Measurements from ENCODE around the gene CAMK1D. TPM values are rescaled to one million over a fixed set of nuclear protein-coding genes. Genes with fewer than 3 reads are reported as not detected.

The CAMK1D gene
- polyA plus RNA-seq, 1 of the 3 experiments (the other 2 are of a cell fraction), result 4.1 TPM

DNA sequence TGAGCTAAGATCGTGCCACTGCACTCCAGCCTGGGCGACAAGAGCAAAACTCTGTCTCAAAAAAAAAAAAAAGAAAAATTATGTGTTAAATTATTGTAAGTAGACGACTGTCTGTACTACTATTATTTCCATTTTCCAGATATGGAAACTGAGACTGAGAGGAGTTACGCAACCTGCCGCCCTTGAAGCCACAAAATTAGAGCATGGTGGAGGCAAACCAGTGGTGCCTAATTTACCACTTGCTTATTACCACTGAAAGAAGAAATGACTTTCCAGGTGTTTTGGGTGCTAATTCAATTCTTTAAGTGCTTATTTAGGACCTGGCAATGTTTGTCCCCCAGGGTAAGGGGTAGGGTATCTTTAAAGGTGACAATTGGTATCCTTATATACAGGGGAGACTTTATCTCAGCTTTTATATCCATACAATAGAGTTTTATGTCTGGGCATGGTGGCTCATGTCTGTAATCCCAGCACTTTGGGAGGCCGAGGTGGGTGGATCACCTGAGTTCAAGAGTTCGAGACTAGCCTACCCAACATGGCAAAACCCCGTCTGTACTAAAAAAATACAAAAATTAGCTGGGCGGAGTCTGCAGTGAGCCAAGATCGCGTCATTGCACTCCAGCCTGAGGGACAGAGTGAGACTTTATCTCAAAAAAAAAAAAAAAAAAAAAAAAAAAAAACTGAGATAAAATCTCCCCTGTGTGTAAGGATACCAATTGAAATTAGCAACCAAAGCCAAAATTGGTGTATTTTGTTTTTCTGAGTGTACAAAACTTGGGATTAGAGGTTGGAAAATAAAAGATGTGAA is 16.6 kb upstream of the CAMK1D start:
- ChIA-PET POLR2A (no interaction called here), CTCF (interaction anchor here (1.5 to 2.2 kb wide), 2 partner anchors 16 to 324 kb away, joined by 3 to 5 read pairs; no protein-coding TSS in a partner anchor)
- DNase-seq, result no peak

DNA sequence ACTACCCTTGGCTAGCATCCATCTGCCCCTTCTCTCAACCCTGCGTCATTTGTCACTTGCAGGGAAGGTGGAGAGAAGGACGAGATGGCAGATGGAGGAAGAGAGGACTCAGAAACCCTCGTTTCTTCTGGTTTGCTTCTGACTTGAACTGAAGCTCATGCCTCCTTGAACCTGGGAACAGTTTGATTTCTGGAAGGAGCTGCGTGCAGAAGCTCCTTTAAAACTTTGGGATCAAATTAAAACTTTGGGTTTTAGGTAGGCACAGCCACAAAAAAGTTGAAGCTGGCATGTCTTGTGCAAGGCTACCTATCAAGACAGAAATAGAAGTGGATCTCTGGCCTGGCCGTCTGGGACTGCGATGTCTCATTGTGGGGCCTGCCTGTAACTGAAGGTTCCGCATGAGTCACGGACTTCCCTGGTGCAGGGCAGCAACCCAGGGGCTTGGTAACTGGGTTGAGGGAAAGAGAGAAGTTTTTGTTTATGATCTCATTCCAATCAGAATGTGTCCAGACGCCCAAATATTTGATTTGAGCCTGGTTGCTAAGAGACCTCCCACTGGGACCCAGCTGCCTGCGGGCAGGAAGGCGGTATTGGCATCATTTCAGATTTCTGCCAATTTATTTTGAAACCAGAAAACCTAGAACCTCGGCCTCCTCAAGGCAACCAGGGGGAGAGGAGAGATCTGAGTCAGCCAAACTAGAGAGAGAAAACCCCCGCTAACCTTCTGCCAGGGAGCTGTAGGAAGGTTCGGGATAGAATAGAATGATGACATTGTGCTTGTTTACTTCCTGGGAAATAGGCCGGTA is 15.8 kb upstream of the CAMK1D start:
- no peaks in the 10 kb centered on the region for H4K20me1 ChIP-seq (ENCODE audit: insufficient read depth)
- H3K4me1 ChIP-seq (ENCODE audit: control insufficient read depth in 1 of 2, insufficient read depth in 2 of 2, low read depth in 1 of 2, low read length in 1 of 2), result peaks cover 12 to 14% of the 10 kb centered on the region in 2 experiments
- H2AFZ ChIP-seq (ENCODE audit: low read depth), result peak overlapping the region; percentile 81
- peak overlapping the region; percentile 73 for H3K9ac ChIP-seq
- no peaks in the 10 kb centered on the region for H3K27me3 ChIP-seq (ENCODE audit: insufficient read depth)
- no peaks in the 10 kb centered on the region for H3K9me3 ChIP-seq
- H3K36me3 ChIP-seq (replicated peaks in 1 of 2; ENCODE audit: control insufficient read depth in 1 of 2, insufficient read depth in 2 of 2, low read length in 1 of 2), result no peaks in the 10 kb centered on the region
- H3F3A ChIP-seq (replicated peaks; ENCODE audit: insufficient read depth), result peaks cover 17% of the 10 kb centered on the region
- CTCF ChIA-PET, result interaction anchor here (1.5 to 2.2 kb wide), 2 partner anchors 15 to 323 kb away, joined by 3 to 5 read pairs; no protein-coding TSS in a partner anchor
- H3K9me2 ChIP-seq, result no peaks in the 10 kb centered on the region
- peak overlapping the region in 1 of 2 experiments; percentile 47; a peak in 2 of 4 replicates for H3K4me3 ChIP-seq (ENCODE audit: low read depth in 2 of 2, low read length in 1 of 2)
- WGBS (ENCODE audit: low lambda C conversion rate), result 8% methylated on average over 15 of the region's 15 CpGs
- DNase-seq, result peak; percentile 77
- peak overlapping the region; percentile 69 for H3K4me2 ChIP-seq
- POLR2A ChIA-PET, result no interaction called here
- no peaks in the 10 kb centered on the region for H3K79me2 ChIP-seq (ENCODE audit: insufficient read depth)
- H3K27ac ChIP-seq (ENCODE audit: low read depth in 2 of 2, low read length in 1 of 2), result peak overlapping the region; percentile 76 to 100
- TF ChIP-seq EP300 (IDR thresholded peaks at IDR 0.05; ENCODE audit: borderline replicate concordance in 1 of 2, low read depth in 1 of 2, low read length in 1 of 2), result peak; percentile 22 to 66; a peak in 2 of 4 replicates
- TF ChIP-seq FOXM1 (IDR thresholded peaks at IDR 0.05; ENCODE audit: low read depth), result peak; percentile 72; the same call in 1 of the 2 replicates
- TF ChIP-seq ELF1 (IDR thresholded peaks at IDR 0.05), result peak; percentile 46; the same call in 1 of the 2 replicates
- no peak for TF ChIP-seq RCOR1 (IDR thresholded peaks at IDR 0.05; ENCODE audit: low read length)
- TF ChIP-seq, protein P1, sequence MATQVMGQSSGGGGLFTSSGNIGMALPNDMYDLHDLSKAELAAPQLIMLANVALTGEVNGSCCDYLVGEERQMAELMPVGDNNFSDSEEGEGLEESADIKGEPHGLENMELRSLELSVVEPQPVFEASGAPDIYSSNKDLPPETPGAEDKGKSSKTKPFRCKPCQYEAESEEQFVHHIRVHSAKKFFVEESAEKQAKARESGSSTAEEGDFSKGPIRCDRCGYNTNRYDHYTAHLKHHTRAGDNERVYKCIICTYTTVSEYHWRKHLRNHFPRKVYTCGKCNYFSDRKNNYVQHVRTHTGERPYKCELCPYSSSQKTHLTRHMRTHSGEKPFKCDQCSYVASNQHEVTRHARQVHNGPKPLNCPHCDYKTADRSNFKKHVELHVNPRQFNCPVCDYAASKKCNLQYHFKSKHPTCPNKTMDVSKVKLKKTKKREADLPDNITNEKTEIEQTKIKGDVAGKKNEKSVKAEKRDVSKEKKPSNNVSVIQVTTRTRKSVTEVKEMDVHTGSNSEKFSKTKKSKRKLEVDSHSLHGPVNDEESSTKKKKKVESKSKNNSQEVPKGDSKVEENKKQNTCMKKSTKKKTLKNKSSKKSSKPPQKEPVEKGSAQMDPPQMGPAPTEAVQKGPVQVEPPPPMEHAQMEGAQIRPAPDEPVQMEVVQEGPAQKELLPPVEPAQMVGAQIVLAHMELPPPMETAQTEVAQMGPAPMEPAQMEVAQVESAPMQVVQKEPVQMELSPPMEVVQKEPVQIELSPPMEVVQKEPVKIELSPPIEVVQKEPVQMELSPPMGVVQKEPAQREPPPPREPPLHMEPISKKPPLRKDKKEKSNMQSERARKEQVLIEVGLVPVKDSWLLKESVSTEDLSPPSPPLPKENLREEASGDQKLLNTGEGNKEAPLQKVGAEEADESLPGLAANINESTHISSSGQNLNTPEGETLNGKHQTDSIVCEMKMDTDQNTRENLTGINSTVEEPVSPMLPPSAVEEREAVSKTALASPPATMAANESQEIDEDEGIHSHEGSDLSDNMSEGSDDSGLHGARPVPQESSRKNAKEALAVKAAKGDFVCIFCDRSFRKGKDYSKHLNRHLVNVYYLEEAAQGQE (IDR thresholded peaks at IDR 0.05; ENCODE audit: low read depth, low read length), result peak; percentile 47; the same call in 1 of the 2 replicates
- TF ChIP-seq RAD21 (IDR thresholded peaks at IDR 0.05; ENCODE audit: low read length), result no peak
- peak; percentile 80; the same call in 1 of the 2 replicates for TF ChIP-seq RXRA (IDR thresholded peaks at IDR 0.05; ENCODE audit: borderline replicate concordance, low read depth)
- TF ChIP-seq, protein P2, sequence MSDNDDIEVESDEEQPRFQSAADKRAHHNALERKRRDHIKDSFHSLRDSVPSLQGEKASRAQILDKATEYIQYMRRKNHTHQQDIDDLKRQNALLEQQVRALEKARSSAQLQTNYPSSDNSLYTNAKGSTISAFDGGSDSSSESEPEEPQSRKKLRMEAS (IDR thresholded peaks at IDR 0.05; ENCODE audit: low read depth), result no peak; the same call in 1 of the 2 replicates
- peak; percentile 71 for TF ChIP-seq POLR2AphosphoS5 (IDR thresholded peaks at IDR 0.05; ENCODE audit: low read depth, low read length)

More for the DNA sequence above, 16.6 kb upstream of the CAMK1D start:
- Histone ChIP-seq H3K27ac (ENCODE audit: low read depth in 2 of 2, low read length in 1 of 2) (peak overlapping the region; percentile 76 to 100), H3K9ac (peak overlapping the region; percentile 73), H2AFZ (ENCODE audit: low read depth) (peak overlapping the region; percentile 81), H3K4me1 (ENCODE audit: control insufficient read depth in 1 of 2, insufficient read depth in 2 of 2, low read depth in 1 of 2, low read length in 1 of 2) (peaks cover 12 to 14% of the 10 kb centered on the region in 2 experiments), H3K4me3 (ENCODE audit: low read depth in 2 of 2, low read length in 1 of 2) (peak overlapping the region in 1 of 2 experiments; percentile 47; a peak in 2 of 4 replicates), H3K36me3 (replicated peaks in 1 of 2; ENCODE audit: control insufficient read depth in 1 of 2, insufficient read depth in 2 of 2, low read length in 1 of 2) (no peaks in the 10 kb centered on the region), H4K20me1 (ENCODE audit: insufficient read depth) (no peaks in the 10 kb centered on the region), H3K4me2 (peak overlapping the region; percentile 69), H3K27me3 (ENCODE audit: insufficient read depth) (no peaks in the 10 kb centered on the region), H3K9me3 (no peaks in the 10 kb centered on the region), H3K9me2 (no peaks in the 10 kb centered on the region), H3K79me2 (ENCODE audit: insufficient read depth) (no peaks in the 10 kb centered on the region), H3F3A (replicated peaks; ENCODE audit: insufficient read depth) (peaks cover 17% of the 10 kb centered on the region)
- WGBS (ENCODE audit: low lambda C conversion rate), result 73% methylated on average over 11 of the region's 11 CpGs
- no peak for TF ChIP-seq CHD2 (IDR thresholded peaks at IDR 0.05; ENCODE audit: low read length, partially characterized antibody)
- TF ChIP-seq TEAD4 (IDR thresholded peaks at IDR 0.05; ENCODE audit: borderline replicate concordance, insufficient read depth), result no peak
- no peak for TF ChIP-seq TCF12 (IDR thresholded peaks at IDR 0.05)
- TF ChIP-seq, protein P1 (IDR thresholded peaks at IDR 0.05; ENCODE audit: low read depth, low read length), result no peak
- TF ChIP-seq RAD21 (IDR thresholded peaks at IDR 0.05; ENCODE audit: low read length), result no peak
- no peak for TF ChIP-seq RCOR1 (IDR thresholded peaks at IDR 0.05; ENCODE audit: low read length)
- no peak for TF ChIP-seq JUND (IDR thresholded peaks at IDR 0.05)
- TF ChIP-seq SMC3 (IDR thresholded peaks at IDR 0.05; ENCODE audit: low read depth, low read length), result no peak

Measured in SK-N-SH (cell line).